AG09309 (cell line): ENCODE results near the gene AGR3.
"Not testable (repeated sequence)": the region's sequence is repeated elsewhere in the genome, so short reads cannot be mapped to it uniquely, and the experiment has no call there.

Source experiments
- DNase-seq: peaks from one replicate; pipeline ENCODE4 v3.0.0-alpha.2; 2010; ENCODE audit warnings: low read depth
- H3K4me3 ChIP-seq: 2 replicates; pipeline ENCODE4 v1.5.1; 2011; ENCODE audit warnings: mild to moderate bottlenecking, low read depth, low read length, moderate library complexity; ENCODE audit not compliant: control insufficient read depth
- CTCF ChIP-seq: IDR thresholded peaks from 2 replicates; pipeline ENCODE4 v1.5.1; 2011; ENCODE audit warnings: mild to moderate bottlenecking, low read depth, low read length, inconsistent platforms; ENCODE audit not compliant: insufficient read depth, control insufficient read depth; ENCODE audit errors: missing control alignments

The AGR3 gene

DNA sequence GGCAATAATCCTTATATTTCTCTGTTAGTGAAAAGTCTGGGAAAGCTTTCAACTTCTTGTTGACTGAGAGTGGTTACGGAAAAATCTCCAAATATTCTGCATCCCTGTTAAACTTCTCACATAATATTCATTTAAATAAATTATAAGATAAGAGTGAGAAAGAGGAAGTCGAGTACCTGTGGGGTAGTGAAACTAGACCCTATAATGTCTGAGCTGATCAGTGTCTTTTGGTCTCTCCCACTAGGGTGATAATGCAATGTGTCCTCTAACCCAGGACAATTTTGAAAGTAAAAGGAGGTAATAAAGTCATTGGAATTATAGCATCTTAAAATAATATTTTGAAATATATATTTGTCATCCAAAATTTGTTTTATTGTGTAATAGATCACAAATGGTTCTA, 2.1 kb upstream of the AGR3 start:
- DNase-seq = no peak
- no peak overlapping the region for H3K4me3 ChIP-seq
- no peak for TF ChIP-seq CTCF

GRCh38 chr7:16880554-16880953, 1.2 kb downstream of the AGR3 start:
- no peak overlapping the region for H3K4me3 ChIP-seq
- no peak for TF ChIP-seq CTCF
- no peak for DNase-seq

DNA sequence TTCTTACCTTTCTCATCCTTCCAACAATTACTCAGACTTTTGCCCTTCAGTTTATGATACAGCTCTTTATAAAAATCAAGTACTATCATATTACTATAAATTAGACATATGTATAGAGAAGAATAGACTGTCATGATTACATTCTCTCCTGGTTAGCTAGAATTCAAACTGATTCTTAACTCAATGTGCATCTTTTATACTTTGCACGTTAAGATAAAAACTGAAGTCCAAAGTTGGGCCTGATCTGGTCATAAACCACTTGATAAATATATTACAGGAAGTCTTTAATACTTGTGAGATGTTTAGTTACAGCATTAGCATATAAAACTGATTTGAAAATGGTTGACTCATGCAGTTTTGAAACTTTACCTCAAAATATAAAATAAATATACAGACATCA, 2.6 kb downstream of the AGR3 start:
- TF ChIP-seq CTCF = no peak
- no peak overlapping the region for H3K4me3 ChIP-seq

GRCh38 chr7:16875861-16876260, 5.9 kb downstream of the AGR3 start:
- no peak for DNase-seq
- TF ChIP-seq CTCF = no peak
- no peak overlapping the region for H3K4me3 ChIP-seq

More for the DNA sequence above, 2.6 kb downstream of the AGR3 start:
- DNase-seq = no peak

- no peak for TF ChIP-seq CTCF
- DNase-seq = no peak
- H3K4me3 ChIP-seq = no peak overlapping the region
Measured at GRCh38 chr7:16874066-16874465, 7.7 kb downstream of the AGR3 start.

- TF ChIP-seq CTCF = no peak
- H3K4me3 ChIP-seq = no peak overlapping the region
- no peak for DNase-seq
Measured at GRCh38 chr7:16867328-16867727, 14.5 kb downstream of the AGR3 start.

- not testable (repeated sequence) for H3K4me3 ChIP-seq, DNase-seq
Measured at GRCh38 chr7:16853189-16853588, 28.6 kb downstream of the AGR3 start.
